Measurements from ENCODE around the gene NAT9.

Gene NAT9

DNA sequence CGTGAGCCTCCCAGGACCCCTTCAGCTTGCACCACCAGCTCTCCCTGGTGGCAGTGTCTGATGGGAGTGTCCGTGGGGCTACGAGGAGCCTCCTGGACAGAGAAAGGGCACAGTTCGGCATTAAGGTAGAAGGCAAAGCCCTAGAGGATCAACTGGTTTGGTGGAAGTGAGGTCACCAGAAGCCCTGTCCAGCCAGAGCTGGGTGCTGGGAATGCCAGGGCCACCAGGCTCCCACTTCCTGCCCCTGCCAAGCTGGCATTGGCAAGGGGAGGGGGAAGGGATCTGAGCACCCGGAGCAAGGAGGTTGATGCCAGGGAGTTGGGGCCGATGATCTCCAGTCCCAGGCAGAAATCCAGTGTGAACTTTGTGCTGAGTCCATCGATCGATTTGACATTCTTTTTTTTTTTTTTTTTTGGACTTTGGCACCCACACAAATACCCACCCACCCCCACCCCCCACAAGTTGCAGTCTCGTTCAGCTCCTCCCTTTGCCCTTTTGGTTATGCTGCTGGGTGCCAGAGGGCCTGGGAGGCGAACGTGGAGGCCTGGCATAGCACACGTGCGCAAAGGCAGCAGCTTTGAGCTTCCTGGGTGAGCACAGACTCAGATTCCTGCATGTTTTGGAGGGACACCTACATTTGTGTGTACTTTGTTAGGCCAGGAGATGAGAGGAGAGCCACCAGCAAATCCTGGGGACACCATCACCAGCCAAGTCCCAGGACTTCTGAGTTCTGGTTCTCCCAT lies 25.6 kb downstream of the NAT9 start:
- peak overlapping the region in 17 of 21 experiments; percentile 14 to 93 (median 84) for H3K27ac ChIP-seq

DNA sequence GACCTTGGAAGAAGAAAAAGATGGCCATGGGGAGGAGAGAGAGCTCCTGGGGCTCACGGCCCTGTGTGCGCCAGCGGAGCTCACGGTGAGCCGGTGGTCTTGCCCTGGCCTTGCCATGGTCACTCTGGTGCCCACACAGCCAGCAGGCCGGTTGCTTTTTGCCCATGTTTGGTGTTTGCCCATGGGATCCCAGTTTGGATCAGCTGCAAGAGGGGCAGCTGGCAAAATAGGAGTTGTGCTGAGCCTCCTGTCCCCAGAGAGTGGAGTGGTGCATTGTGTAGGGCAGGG lies 26.2 kb downstream of the NAT9 start:
- Histone ChIP-seq H3K27ac (peak overlapping the region in 16 of 21 experiments; percentile 74 to 93 (median 87)), H3K4me3 (peak overlapping the region; percentile 61 to 94 (median 80))

More for the DNA sequence above, 25.6 kb downstream of the NAT9 start:
- H3K4me3 ChIP-seq: peak overlapping the region; percentile 61 to 94 (median 80)

DNA sequence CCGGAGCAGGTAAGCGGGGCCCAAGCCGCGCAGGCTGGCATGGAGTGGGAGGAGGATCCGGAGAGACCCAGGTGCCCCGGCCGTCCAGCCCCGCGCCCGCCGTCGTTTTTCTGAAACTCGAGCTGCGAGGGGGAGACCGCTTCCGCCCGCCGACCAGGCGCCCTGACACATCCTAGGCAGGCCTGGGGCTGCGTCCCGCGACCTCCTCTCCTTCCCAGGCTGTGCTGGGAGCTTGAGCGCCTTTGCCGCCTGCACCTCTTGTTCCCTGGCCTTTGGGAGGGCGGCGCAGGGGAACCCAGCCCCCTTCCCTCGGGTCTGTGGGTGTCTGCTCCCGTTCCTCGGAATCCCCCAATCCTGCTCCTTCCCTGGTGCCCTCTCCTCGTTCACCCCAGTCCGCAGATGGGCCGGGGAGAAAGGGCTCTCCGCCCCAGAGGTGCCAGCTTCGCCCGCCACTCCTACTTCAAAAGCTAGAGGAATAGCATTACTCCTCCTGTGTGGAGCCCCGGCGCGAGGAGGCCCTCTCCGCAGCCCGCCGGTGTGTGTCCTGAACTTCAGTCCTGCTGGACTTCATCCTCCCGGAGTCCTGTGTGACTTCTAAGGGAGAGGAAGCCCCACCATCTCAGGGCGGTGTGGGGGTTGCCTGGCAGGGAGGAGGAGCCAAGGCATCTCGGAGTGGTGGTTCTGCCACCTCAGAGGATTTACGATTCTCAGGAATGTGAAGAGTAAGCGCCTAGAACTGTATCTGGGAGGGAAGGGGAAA lies 26.7 kb downstream of the NAT9 start:
- H3K4me3 ChIP-seq: peak overlapping the region; percentile 61 to 94 (median 80)
- H3K27ac ChIP-seq: peak overlapping the region; percentile 74 to 93 (median 84)

DNA sequence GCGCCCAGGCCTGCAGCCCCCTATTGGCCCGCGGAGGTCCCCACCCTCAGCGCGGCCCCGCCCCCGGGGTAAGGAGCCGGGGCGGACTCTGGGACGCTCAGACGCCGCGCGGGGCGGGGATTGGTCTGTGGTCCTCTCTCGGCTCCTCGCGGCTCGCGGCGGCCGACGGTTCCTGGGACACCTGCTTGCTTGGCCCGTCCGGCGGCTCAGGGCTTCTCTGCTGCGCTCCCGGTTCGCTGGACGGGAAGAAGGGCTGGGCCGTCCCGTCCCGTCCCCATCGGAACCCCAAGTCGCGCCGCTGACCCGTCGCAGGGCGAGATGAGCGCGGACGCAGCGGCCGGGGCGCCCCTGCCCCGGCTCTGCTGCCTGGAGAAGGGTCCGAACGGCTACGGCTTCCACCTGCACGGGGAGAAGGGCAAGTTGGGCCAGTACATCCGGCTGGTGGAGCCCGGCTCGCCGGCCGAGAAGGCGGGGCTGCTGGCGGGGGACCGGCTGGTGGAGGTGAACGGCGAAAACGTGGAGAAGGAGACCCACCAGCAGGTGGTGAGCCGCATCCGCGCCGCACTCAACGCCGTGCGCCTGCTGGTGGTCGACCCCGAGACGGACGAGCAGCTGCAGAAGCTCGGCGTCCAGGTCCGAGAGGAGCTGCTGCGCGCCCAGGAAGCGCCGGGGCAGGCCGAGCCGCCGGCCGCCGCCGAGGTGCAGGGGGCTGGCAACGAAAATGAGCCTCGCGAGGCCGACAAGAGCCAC lies 27.4 kb downstream of the NAT9 start, which contains the start of gene NHERF1:
TSS of gene NHERF1 (plus strand) at position 100 of the 750 bp plus-strand sequence. CDS start at position 319, 219 bp downstream.
- Histone ChIP-seq H3K27ac (peak within 1 kb of the TSS; percentile 74 to 93 (median 86)), H3K4me3 (peak within 1 kb of the TSS; percentile 61 to 94 (median 80))

DNA sequence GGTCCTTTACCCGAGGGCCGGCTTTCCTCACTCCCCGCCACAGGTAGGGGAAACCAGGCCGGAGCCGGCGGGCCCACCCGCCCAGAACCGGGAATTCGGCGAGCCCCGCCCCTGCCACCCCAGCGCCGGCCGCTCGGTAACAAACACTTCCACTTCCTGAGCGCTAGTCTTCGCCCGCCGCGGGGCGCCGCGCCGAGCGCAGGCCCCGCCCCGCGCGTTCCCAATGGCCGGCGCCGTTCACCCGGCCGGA lies 27.9 kb downstream of the NAT9 start:
- H3K4me3 ChIP-seq: peak overlapping the region; percentile 61 to 94 (median 80)
- peak overlapping the region in 20 of 21 experiments; percentile 42 to 93 (median 82) for H3K27ac ChIP-seq

DNA sequence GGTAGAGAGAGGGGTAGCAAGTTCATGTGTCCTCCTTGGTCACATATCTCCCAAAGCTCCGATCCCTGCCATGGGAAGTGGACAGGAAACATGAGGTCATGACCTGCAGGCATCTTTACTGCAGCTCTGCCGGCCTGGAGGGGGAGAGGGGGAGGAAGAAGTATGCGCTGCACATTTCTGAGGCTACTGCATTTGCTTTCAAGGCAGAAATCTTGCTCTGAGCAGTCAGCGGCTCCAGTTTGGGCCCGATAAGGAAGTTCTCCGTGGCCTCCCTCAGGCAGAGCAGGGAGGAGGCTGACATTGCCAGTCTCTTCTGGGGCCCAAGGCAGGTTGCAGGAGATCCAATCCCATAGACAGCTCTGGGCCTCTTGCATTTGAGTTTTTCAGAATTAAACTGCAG lies 29.2 kb downstream of the NAT9 start:
- peak overlapping the region in 8 of 21 experiments; percentile 3 to 92 (median 49) for H3K27ac ChIP-seq
- no peak overlapping the region for H3K4me3 ChIP-seq

DNA sequence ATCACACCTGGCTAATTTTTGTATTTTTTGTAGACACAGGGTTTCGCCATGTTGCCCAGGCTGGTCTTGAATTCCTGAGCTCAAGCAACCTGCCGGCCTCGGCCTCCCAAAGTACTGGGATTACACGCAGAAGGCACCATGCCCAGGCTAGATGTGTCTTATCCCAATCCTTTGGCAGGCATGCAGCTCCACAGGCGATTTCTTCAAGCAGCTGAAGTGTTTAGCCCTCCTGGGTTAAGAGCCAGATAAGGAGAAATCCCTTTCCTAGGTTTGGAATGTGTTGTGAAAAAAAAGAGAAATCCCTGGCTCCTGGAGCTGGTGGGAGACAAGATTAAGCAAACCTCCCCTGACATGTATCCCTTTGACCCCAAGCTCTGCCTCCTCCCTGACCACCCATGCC lies 29.8 kb downstream of the NAT9 start:
- peak overlapping the region in 3 of 21 experiments; percentile 19 to 92 (median 89) for H3K27ac ChIP-seq
- H3K4me3 ChIP-seq: no peak overlapping the region

DNA sequence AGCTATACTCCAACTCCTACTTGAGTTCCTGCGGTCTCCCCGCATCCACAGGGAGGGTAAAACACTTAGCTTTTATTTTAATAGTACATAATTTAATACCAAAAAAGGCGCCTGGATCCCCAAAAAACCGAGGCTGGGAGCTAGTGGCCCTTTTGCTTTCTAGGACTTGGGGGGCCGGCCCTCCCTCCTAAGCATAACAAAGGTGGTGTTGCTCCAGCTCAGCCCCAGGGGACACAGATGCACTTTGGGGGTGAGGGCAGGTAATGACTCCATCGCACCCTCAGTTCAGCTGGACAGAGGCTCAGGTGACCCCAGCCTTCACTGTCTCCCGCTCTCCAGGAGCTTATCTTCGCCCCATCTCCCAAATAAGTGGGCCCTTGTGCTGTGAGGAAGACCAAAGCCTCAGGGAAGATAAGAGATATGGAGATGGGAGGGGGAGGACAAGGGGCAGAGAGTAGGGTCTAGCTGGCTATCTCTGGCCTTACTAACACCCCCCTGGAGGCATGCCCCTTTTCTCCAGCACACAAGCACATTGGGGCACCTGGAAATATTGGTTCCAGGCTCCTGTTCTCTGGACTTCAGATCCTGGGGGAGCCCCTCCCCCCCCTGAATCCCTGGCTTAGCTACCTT lies 30.5 kb downstream of the NAT9 start:
- H3K4me3 ChIP-seq: no peak overlapping the region

DNA sequence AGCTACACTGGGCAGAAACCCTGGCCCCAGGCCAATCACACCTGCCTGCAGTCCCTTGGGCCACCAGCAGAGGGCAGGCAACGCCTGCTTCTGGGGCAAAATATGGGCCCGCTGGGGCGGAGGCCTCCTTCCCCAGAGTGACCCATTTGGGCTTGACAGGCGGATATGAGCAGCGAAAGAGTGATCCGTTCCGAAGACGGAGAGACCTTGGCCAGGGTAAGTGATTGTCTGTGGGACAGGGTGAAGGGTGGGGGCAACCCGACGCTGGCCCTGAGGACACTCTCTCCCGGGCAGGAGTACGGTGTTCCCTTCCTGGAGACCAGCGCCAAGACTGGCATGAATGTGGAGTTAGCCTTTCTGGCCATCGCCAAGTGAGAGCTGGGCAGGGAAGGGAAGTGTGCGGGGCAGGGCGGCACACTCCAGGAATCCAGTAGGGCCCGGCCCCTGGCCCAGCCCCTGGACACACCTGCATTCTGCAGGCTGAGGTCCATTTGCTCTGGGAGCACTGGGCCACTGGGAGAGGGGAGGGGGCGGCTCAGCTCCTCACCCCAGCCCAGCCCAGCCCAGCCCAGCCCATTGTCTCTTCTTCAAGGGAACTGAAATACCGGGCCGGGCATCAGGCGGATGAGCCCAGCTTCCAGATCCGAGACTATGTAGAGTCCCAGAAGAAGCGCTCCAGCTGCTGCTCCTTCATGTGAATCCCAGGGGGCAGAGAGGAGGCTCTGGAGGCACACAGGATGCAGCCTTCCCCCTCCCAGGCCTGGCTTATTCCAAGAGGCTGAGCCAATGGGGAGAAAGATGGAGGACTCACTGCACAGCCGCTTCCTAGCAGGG lies 31.2 kb downstream of the NAT9 start:
- Histone ChIP-seq H3K4me3 (peak overlapping the region in 1 of 7 experiments; percentile 14), H3K27ac (peak overlapping the region in 9 of 21 experiments; percentile 4 to 91 (median 18))

More for the DNA sequence above, 30.5 kb downstream of the NAT9 start:
- peak overlapping the region in 1 of 21 experiments; percentile 91 for H3K27ac ChIP-seq

DNA sequence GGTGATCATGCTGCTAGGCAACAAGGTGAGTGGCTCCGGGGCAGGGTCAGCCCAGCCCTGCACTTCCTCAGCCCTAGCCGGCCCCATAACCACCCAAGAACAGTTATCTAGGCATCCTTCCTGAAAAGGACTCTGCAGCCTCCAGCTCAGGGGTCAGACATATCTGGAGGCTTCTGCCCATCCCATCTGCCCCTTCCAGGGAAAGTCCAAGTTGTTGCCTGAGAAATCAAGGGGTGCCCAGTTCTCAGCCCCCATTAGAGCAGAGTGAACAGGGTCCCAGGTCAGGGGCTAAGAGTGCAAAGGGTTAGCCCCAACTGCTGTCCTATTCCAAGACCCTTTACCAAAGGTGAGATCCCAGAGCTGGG lies 31.8 kb downstream of the NAT9 start:
- Histone ChIP-seq H3K4me3 (no peak overlapping the region), H3K27ac (peak overlapping the region in 2 of 21 experiments; percentile 85 to 91)

DNA sequence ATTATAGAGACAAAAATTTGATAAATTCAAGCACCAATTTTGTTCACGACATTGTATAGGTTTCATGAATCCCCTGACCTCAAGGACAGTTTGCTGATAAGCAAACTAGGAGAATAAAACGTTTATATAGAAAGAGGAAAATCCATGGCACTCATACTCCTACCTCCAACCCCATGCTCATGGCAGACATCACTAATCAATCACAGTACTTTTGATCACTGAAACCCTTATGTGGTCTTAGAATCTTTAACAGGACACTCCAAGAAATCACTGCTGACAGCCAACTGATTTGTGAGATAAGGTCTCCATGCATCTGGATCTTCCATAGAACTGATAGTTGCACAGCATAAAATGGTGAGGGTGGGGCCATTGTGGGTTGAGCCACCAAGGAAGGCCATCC lies 32.4 kb downstream of the NAT9 start:
- H3K4me3 ChIP-seq: no peak overlapping the region
- H3K27ac ChIP-seq: peak overlapping the region in 2 of 21 experiments; percentile 85 to 91

DNA sequence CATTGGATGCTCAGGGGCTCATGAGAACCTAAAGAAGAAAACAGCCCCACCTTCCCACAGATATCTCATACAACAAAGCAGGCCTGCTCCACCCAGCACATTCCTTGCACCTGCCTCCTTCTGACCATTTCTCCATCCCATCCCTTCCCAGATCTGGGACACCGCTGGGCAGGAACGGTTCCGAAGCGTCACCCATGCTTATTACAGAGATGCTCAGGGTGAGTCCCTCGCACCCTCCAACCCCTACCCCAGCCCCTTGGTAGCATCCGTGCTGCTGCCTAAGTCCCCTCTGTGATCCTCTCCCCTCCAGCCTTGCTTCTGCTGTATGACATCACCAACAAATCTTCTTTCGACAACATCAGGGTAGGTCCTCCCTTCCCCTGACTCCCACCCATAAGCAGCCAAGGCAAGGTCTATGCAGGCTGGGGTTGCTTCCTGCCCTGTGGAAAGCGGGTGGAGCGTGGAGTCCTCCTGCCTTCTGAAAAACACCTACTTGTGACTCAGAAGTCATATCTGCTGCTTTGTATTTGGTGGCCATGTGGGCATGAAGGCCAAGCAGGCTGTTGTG lies 33.1 kb downstream of the NAT9 start:
- peak overlapping the region in 8 of 21 experiments; percentile 27 to 91 (median 78) for H3K27ac ChIP-seq
- H3K4me3 ChIP-seq: no peak overlapping the region

DNA sequence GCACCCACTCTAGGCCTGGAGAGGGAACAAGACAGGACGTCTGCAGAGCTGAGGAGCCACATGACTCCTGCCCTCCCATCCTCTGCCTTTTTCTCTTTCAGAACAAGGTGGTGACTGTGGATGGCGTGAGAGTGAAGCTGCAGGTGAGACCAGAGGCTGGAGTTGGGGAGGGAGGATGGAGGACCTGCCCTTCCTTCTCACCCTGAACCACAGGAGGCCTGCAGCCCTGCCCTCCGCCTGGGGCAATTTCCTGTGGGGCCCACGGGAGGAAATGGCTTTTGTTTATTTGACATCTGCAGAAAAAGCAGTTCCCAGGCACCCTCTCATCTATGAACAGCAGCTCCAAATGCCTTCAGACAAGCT lies 34.0 kb downstream of the NAT9 start:
- Histone ChIP-seq H3K27ac (peak overlapping the region in 13 of 21 experiments; percentile 27 to 91 (median 69)), H3K4me3 (no peak overlapping the region)

DNA sequence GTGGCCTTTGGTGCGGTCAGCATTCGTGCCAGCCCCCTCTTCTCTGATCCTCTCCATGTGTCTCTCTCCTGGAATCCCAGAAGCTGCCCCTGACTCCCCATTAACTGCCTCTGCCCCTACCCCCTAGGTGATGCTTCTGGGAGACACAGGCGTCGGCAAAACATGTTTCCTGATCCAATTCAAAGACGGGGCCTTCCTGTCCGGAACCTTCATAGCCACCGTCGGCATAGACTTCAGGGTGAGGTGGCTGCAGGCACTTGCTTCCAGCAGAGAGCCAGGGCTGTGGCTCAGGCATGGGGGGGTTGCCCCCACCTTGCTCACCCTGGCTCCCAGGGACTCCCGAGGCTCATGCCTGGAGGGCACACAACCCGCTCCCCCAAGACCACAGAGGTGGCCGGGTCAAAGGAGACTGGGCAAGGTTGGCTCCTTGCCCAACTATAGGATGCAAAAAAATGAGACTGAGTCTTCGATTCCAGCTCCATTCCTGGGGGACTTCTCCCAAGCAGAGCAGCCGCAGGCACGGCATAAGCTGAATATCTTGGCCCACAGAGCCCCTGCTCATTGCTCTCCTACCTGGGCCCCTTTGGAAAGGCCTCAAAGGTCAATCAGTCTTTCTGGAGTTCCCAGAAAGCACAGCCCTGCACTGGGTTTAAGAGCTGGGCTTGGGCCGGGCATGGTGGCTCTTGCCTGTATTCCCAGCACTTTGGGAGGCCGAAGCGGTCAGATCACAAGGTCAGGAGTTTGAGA lies 35.3 kb downstream of the NAT9 start:
- Histone ChIP-seq H3K4me3 (no peak overlapping the region), H3K27ac (peak overlapping the region in 7 of 21 experiments; percentile 6 to 91 (median 56))

DNA sequence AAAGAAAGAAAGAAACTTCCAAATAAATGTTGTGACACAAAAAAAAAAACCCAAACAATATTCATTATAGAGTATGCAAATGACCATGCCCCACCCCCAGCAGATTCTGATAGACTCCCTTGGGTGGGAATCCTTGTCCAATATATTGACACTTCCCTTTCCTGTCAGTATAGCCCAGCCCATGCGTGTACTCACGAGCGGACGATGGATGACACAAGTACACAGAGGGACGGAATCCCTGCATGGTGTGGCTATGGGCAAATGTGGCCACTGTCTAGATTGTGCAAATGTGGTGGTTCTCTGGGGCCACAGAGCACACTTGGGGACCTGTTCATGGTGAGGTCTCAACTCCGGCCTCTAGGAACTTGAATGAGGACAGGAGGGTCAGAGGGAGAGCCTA lies 36.0 kb downstream of the NAT9 start:
- Histone ChIP-seq H3K27ac (peak overlapping the region in 3 of 21 experiments; percentile 49 to 91 (median 85)), H3K4me3 (no peak overlapping the region)

DNA sequence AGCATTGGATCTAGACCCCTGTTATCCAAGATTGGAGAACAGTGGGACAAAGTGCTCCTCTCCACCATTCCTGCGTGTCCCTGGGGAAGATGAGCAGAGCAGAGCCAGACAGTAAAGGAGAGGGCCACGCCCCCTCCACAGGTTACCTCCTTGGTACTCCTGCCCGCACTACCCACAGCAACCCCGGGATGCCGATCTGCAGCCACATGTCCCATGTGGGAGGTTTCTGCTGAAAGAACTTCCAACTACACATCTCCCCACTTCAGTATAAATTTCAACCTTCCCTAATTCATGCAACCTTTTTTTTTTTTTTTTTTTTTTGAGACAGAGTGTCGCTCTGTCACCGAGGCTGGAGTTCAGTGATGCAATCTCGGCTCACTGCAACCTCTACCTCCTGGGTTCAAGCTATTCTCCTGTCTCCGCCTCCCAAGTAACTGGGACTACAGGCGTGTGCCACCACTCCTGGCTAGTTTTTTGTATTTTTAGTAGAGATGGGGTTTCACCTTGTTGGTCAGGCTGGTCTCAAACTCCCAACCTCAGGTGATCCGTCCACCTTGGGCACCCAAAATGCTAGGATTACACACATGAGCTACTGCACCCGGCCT lies 36.8 kb downstream of the NAT9 start:
- H3K4me3 ChIP-seq: no peak overlapping the region
- H3K27ac ChIP-seq: peak overlapping the region in 8 of 21 experiments; percentile 55 to 90 (median 82)

All from skin epidermis (tissue), 12 donors.